ENCODE measurements around the gene TMOD1.

GRCh38 chr9:97555164-97555563 is 53.7 kb downstream of the TMOD1 start:
- no peak for TF ChIP-seq PATZ1 (CRISPR knock-in tag; IDR thresholded peaks at IDR 0.05; ENCODE audit: borderline replicate concordance)
- TF ChIP-seq ZNF565 (CRISPR knock-in tag; conservative IDR thresholded peaks at IDR 0.05; ENCODE audit: low read depth): no peak
- TF ChIP-seq CREB5 (CRISPR knock-in tag; IDR thresholded peaks at IDR 0.05; ENCODE audit: low read depth): no peak
- no peak for TF ChIP-seq POU6F1 (CRISPR knock-in tag; IDR thresholded peaks at IDR 0.05; ENCODE audit: borderline replicate concordance, low read depth)
- no peak for TF ChIP-seq ZC3H10 (CRISPR knock-in tag; IDR thresholded peaks at IDR 0.05)
- no peak for TF ChIP-seq CSDC2 (CRISPR knock-in tag; IDR thresholded peaks at IDR 0.05)
- TF ChIP-seq SNAI2 (CRISPR knock-in tag; IDR thresholded peaks at IDR 0.05): no peak
- TF ChIP-seq TSHZ2 (CRISPR knock-in tag; IDR thresholded peaks at IDR 0.05): no peak
- TF ChIP-seq GLIS3 (CRISPR knock-in tag; IDR thresholded peaks at IDR 0.05): no peak
- TF ChIP-seq ESRRG (CRISPR knock-in tag; IDR thresholded peaks at IDR 0.05): no peak
- no peak for TF ChIP-seq ZFP3 (CRISPR knock-in tag; IDR thresholded peaks at IDR 0.05)
- no peak for TF ChIP-seq CSRNP3 (CRISPR knock-in tag; IDR thresholded peaks at IDR 0.05)

Measured in SK-N-SH treated with all-trans-retinoic acid at 6 μM for 48 hours (cell line).